H9 (cell line): Measurements from ENCODE around the gene HEXD. TPM values are rescaled to one million over a fixed set of nuclear protein-coding genes. Genes with fewer than 3 reads are reported as not detected.

Experiments used
- DNase-seq: peaks from one replicate; pipeline ENCODE4 v3.0.0-alpha.2; 2017
- H2AFZ ChIP-seq: one replicate; pipeline ENCODE4 v1.6.1; 2013; ENCODE audit warnings: mild to moderate bottlenecking, low read length, control low read depth, moderate library complexity
- H2AK5ac ChIP-seq: 2 replicates; pipeline ENCODE4 v1.6.1; 2013; ENCODE audit warnings: low read length, control low read depth, mixed read lengths; ENCODE audit not compliant: insufficient read length
- H2BK120ac ChIP-seq: one replicate; pipeline ENCODE4 v1.6.1; 2013; ENCODE audit warnings: low read depth, mild to moderate bottlenecking, low read length, control low read depth, inconsistent platforms; ENCODE audit not compliant: poor library complexity, severe bottlenecking
- H2BK12ac ChIP-seq: 2 replicates; pipeline ENCODE4 v1.6.1; 2013; ENCODE audit warnings: low read length, control low read depth, mixed read lengths, low read depth; ENCODE audit not compliant: insufficient read length
- H2BK15ac ChIP-seq: 2 replicates; pipeline ENCODE4 v1.6.1; 2013; ENCODE audit warnings: low read depth, low read length, control low read depth
- H2BK20ac ChIP-seq: one replicate; pipeline ENCODE4 v1.6.1; 2013; ENCODE audit warnings: low read depth, mild to moderate bottlenecking, low read length, control low read depth, inconsistent platforms; ENCODE audit not compliant: poor library complexity, severe bottlenecking
- H2BK5ac ChIP-seq: 2 replicates; pipeline ENCODE4 v1.6.1; 2013; ENCODE audit warnings: low read length, control low read depth, mixed read lengths; ENCODE audit not compliant: insufficient read length
- H3K14ac ChIP-seq: 2 replicates; pipeline ENCODE4 v1.6.1; 2013; ENCODE audit warnings: low read length, control low read depth; ENCODE audit not compliant: insufficient read depth
- H3K18ac ChIP-seq: 2 replicates; pipeline ENCODE4 v1.6.1; 2013; ENCODE audit warnings: low read depth, mild to moderate bottlenecking, mixed read lengths, low read length, control low read depth; ENCODE audit not compliant: insufficient read length
- H3K23ac ChIP-seq: 2 replicates; pipeline ENCODE4 v1.6.1; 2013; ENCODE audit warnings: low read length, control low read depth, mixed read lengths, low read depth; ENCODE audit not compliant: insufficient read length
- H3K23me2 ChIP-seq: 2 replicates; pipeline ENCODE4 v1.6.1; 2013; ENCODE audit warnings: low read depth, mild to moderate bottlenecking, mixed read lengths, low read length, control low read depth; ENCODE audit not compliant: insufficient read length, poor library complexity, severe bottlenecking
- H3K27ac ChIP-seq: 2 replicates; pipeline ENCODE4 v1.5.1; 2013; ENCODE audit warnings: low read length, control low read depth, mixed read lengths, low read depth; ENCODE audit not compliant: insufficient read length
- H3K27me3 ChIP-seq: 2 replicates; pipeline ENCODE4 v1.6.1; 2013; ENCODE audit warnings: low read length, control low read depth, inconsistent platforms; ENCODE audit not compliant: insufficient read depth
- H3K4ac ChIP-seq: 2 replicates; pipeline ENCODE4 v1.6.1; 2013; ENCODE audit warnings: low read depth, mild to moderate bottlenecking, control low read depth, inconsistent platforms, low read length, moderate library complexity
- H3K4me1 ChIP-seq: 2 replicates; pipeline ENCODE4 v1.6.1; 2013; ENCODE audit warnings: low read length, control low read depth, inconsistent platforms; ENCODE audit not compliant: insufficient read depth
- H3K4me2 ChIP-seq: 2 replicates; pipeline ENCODE4 v1.6.1; 2013; ENCODE audit warnings: low read length, control low read depth, mixed read lengths; ENCODE audit not compliant: insufficient read length, insufficient read depth
- H3K56ac ChIP-seq: 2 replicates; pipeline ENCODE4 v1.6.1; 2013; ENCODE audit warnings: low read depth, mild to moderate bottlenecking, mixed read lengths, low read length, control low read depth; ENCODE audit not compliant: insufficient read length
- H3K79me1 ChIP-seq: 2 replicates; pipeline ENCODE4 v1.6.1; 2013; ENCODE audit warnings: low read depth, mild to moderate bottlenecking, moderate library complexity, low read length, control low read depth, inconsistent platforms; ENCODE audit not compliant: insufficient read depth, poor library complexity, severe bottlenecking
- H3K79me2 ChIP-seq: 2 replicates; pipeline ENCODE4 v1.6.1; 2013; ENCODE audit warnings: low read length, control low read depth, inconsistent platforms; ENCODE audit not compliant: insufficient read depth
- H3K9ac ChIP-seq: 2 replicates; pipeline ENCODE4 v1.6.1; 2013; ENCODE audit warnings: low read length, control low read depth, mixed read lengths; ENCODE audit not compliant: insufficient read length; ENCODE audit errors: extremely low read depth
- H3K9me3 ChIP-seq: one replicate; pipeline ENCODE4 v1.6.1; 2013; ENCODE audit warnings: low read depth, low read length, inconsistent platforms; ENCODE audit not compliant: control insufficient read depth
- H3T11ph ChIP-seq: one replicate; pipeline ENCODE4 v1.6.1; 2013; ENCODE audit warnings: mild to moderate bottlenecking, low read length, control low read depth, inconsistent platforms
- H4K20me1 ChIP-seq: one replicate; pipeline ENCODE4 v1.6.1; 2013; ENCODE audit not compliant: control insufficient read depth, insufficient read length, insufficient read depth
- H4K5ac ChIP-seq: 2 replicates; pipeline ENCODE4 v1.6.1; 2013; ENCODE audit warnings: low read depth, mild to moderate bottlenecking, mixed read lengths, low read length, control low read depth; ENCODE audit not compliant: insufficient read length
- H4K8ac ChIP-seq: replicated peaks from 2 replicates; pipeline ENCODE4 v1.6.1; 2013; ENCODE audit warnings: low read length, control low read depth, mixed read lengths, low read depth; ENCODE audit not compliant: insufficient read length
- H4K91ac ChIP-seq: 2 replicates; pipeline ENCODE4 v1.6.1; 2013; ENCODE audit warnings: low read depth, mild to moderate bottlenecking, moderate library complexity, mixed read lengths, low read length, control low read depth; ENCODE audit not compliant: insufficient read length
- H3K27ac Mint-ChIP-seq, 3 experiments: 2 replicates in 2 of 3; 3 replicates in 1 of 3; pipeline ENCODE4 v1.8.0; 2020 to 2021; ENCODE audit warnings: mixed read lengths in 3 of 3, mild to moderate bottlenecking in 1 of 3, moderate library complexity in 1 of 3
- H3K27me3 Mint-ChIP-seq: 2 replicates; pipeline ENCODE4 v1.8.0; 2021; ENCODE audit warnings: low read depth, mild to moderate bottlenecking, moderate library complexity, mixed read lengths
- H3K36me3 Mint-ChIP-seq, 3 experiments: 2 replicates in 2 of 3; 3 replicates in 1 of 3; pipeline ENCODE4 v1.8.0; 2020 to 2021; ENCODE audit warnings: low read depth in 3 of 3, mixed read lengths in 3 of 3; ENCODE audit not compliant: insufficient read depth in 1 of 3
- H3K4me1 Mint-ChIP-seq, 2 experiments: 2 replicates each; pipeline ENCODE4 v1.8.0; 2020; ENCODE audit warnings: mixed read lengths in 2 of 2
- H3K4me3 Mint-ChIP-seq, 2 experiments: 2 replicates in 1 of 2; 3 replicates in 1 of 2; pipeline ENCODE4 v1.8.0; 2020 to 2021; ENCODE audit warnings: mild to moderate bottlenecking in 2 of 2, mixed read lengths in 2 of 2, moderate library complexity in 1 of 2
- H3K9me3 Mint-ChIP-seq, 2 experiments: 2 replicates in 1 of 2; 3 replicates in 1 of 2; pipeline ENCODE4 v1.8.0; 2020; ENCODE audit warnings: mild to moderate bottlenecking in 2 of 2, mixed read lengths in 2 of 2, moderate library complexity in 1 of 2
- whole genome bisulfite sequencing: extraction: QIAGEN DNeasy Blood & Tissue Kit; methylation state at CpG from one replicate; pipeline ENCODE4 v1.1.7; 2013; ENCODE audit warnings: missing lambda C conversion rate, low lambda C conversion rate, mixed read lengths; ENCODE audit not compliant: insufficient read length; ENCODE audit errors: extremely low coverage; 5-methylcytosine and 5-hydroxymethylcytosine counted together
- total RNA-seq: library from RNA; stranded (reverse); gene quantifications from 2 replicates; pipeline ENCODE4 v1.2.1, GENCODE V29; 2021
- TF ChIP-seq, protein P1 (sequence below): fragments of 200-600 bp; sonication (generic); conservative IDR thresholded peaks from 3 replicates; pipeline ENCODE4 v1.8.0; 2021; ENCODE audit warnings: antibody characterized with exemption, mild to moderate bottlenecking

The HEXD gene
- total RNA-seq, 1 experiment from 2014 or later = 23.2 TPM

DNA sequence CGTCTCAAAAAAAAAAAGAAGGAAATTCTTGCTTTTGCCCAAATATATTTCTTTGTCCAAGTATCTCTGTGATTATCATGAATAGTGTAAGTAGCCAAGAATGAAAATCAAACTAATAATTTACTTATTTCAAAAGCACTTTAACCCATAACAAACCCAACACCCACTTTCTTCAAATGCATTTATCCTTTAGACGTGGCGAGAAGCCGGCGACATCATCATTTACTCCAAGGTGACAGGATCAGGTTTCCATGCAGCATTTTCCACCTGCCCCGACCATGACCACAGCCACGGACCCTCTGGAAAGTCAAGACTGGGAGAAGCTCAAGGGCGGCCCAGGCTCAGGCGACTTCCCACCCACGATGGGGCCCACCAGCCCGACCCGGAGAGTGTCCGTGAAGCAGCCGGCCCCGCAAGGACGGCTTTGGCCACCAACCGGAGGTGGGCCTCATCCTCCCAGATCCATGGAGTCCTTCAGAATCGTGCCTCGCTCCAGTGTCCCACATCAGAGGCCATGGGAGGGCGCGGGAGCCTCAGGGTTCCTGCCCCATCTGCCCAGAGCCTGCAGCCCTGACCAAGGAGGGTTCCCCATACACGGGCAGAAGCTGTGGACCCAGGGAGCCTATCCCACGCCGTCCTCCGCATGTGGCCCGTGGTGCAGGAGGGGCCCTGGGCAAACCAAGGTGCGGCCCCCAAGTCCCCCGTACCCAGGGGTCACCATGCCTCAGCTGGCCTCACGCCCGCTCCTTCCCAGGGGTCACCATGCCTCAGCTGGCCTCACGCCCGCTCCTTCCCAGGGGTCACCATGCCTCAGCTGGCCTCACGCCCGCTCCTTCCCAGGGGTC, 27.9 kb upstream of the HEXD start:
- no peak overlapping the region for H4K91ac ChIP-seq
- H3K36me3 Mint-ChIP-seq = peaks cover 0 to 13% (median 11%) of the 10 kb centered on the region in 3 experiments; a peak in 4 of 7 replicates
- H3K9ac ChIP-seq = no peak overlapping the region
- H4K5ac ChIP-seq = no peak overlapping the region
- TF ChIP-seq, protein P1, sequence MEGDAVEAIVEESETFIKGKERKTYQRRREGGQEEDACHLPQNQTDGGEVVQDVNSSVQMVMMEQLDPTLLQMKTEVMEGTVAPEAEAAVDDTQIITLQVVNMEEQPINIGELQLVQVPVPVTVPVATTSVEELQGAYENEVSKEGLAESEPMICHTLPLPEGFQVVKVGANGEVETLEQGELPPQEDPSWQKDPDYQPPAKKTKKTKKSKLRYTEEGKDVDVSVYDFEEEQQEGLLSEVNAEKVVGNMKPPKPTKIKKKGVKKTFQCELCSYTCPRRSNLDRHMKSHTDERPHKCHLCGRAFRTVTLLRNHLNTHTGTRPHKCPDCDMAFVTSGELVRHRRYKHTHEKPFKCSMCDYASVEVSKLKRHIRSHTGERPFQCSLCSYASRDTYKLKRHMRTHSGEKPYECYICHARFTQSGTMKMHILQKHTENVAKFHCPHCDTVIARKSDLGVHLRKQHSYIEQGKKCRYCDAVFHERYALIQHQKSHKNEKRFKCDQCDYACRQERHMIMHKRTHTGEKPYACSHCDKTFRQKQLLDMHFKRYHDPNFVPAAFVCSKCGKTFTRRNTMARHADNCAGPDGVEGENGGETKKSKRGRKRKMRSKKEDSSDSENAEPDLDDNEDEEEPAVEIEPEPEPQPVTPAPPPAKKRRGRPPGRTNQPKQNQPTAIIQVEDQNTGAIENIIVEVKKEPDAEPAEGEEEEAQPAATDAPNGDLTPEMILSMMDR = no peak
- no peak overlapping the region for H3K18ac ChIP-seq
- H3K4me2 ChIP-seq = no peak overlapping the region
- H3K9me3 ChIP-seq = no peaks in the 10 kb centered on the region
- H2BK120ac ChIP-seq = no peak overlapping the region
- H4K20me1 ChIP-seq = no peaks in the 10 kb centered on the region
- H3K79me1 ChIP-seq = no peaks in the 10 kb centered on the region
- H3K14ac ChIP-seq = no peak overlapping the region
- H4K8ac ChIP-seq = no peak overlapping the region
- H3K27me3 ChIP-seq = no peaks in the 10 kb centered on the region
- H2AFZ ChIP-seq = no peak overlapping the region
- H3K4me1 Mint-ChIP-seq = peaks cover 0 to 8% of the 10 kb centered on the region in 2 experiments; a peak in 2 of 4 replicates
- no CpG with 5 or more reads among the region's 34 CpGs for WGBS
- no peak overlapping the region for H3K4ac ChIP-seq
- H3K56ac ChIP-seq = no peak overlapping the region
- H2BK5ac ChIP-seq = no peak overlapping the region
- DNase-seq = no peak
- no peaks in the 10 kb centered on the region; a peak in 1 of 5 replicates for H3K9me3 Mint-ChIP-seq
- H3K4me3 Mint-ChIP-seq = peak overlapping the region in 1 of 2 experiments; percentile 43; a peak in 2 of 5 replicates
- H3K27ac Mint-ChIP-seq = no peak overlapping the region; a peak in 1 of 7 replicates
- H3K4me1 ChIP-seq = no peaks in the 10 kb centered on the region
- H3K27ac ChIP-seq = no peak overlapping the region
- H3K23me2 ChIP-seq = no peaks in the 10 kb centered on the region
- no peaks in the 10 kb centered on the region for H3K79me2 ChIP-seq
- no peak overlapping the region for H2BK15ac ChIP-seq
- no peak overlapping the region for H2BK12ac ChIP-seq
- H2BK20ac ChIP-seq = no peak overlapping the region
- no peak overlapping the region for H3K23ac ChIP-seq
- H2AK5ac ChIP-seq = no peak overlapping the region
- peaks cover 9% of the 10 kb centered on the region for H3K27me3 Mint-ChIP-seq
- H3T11ph ChIP-seq = no peak overlapping the region
